NCI-H146 treated with DMSO at 0.1 percent for 48 hours (cell line): ENCODE measurements around the gene FRMD3.
A peak's percentile ranks its signal among the peaks of the same experiment; 100 is the strongest.

Experiments used
- DNase-seq: peaks from one replicate; lab custom pipeline; 2025; ENCODE audit not compliant: unreplicated experiment; lab: John Stamatoyannopoulos, UW

The FRMD3 gene

GRCh38 chr9:83475741-83476140 lies 62.5 kb downstream of the FRMD3 start:
- no peak for DNase-seq

- no peak for DNase-seq
These were observed 63.6 kb downstream of the FRMD3 start for GRCh38 chr9:83474631-83475030.

GRCh38 chr9:83473488-83473971 lies 64.7 kb downstream of the FRMD3 start:
- DNase-seq = no peak

GRCh38 chr9:83472764-83473163 lies 65.4 kb downstream of the FRMD3 start:
- DNase-seq = no peak

GRCh38 chr9:83472221-83472665 lies 66.0 kb downstream of the FRMD3 start:
- DNase-seq = peak; percentile 29

GRCh38 chr9:83471241-83471640 lies 67.0 kb downstream of the FRMD3 start:
- no peak for DNase-seq

- DNase-seq = no peak
These were observed 68.5 kb downstream of the FRMD3 start for GRCh38 chr9:83469722-83470121.

- no peak for DNase-seq
These were observed 69.4 kb downstream of the FRMD3 start for GRCh38 chr9:83468821-83469220.

- DNase-seq = no peak
These were observed 71.3 kb downstream of the FRMD3 start for GRCh38 chr9:83466877-83467276.

- no peak for DNase-seq
These were observed 71.8 kb downstream of the FRMD3 start for GRCh38 chr9:83466351-83466750.

GRCh38 chr9:83459830-83460229 lies 78.4 kb downstream of the FRMD3 start:
- DNase-seq = no peak

- no peak for DNase-seq
These were observed 79.7 kb downstream of the FRMD3 start for GRCh38 chr9:83458530-83458929.

- DNase-seq = no peak
These were observed 81.2 kb downstream of the FRMD3 start for GRCh38 chr9:83457005-83457404.

GRCh38 chr9:83456226-83456625 lies 82.0 kb downstream of the FRMD3 start:
- no peak for DNase-seq

- DNase-seq = no peak
These were observed 84.1 kb downstream of the FRMD3 start for GRCh38 chr9:83454076-83454475.

- DNase-seq = peak; percentile 50
These were observed 86.9 kb downstream of the FRMD3 start for GRCh38 chr9:83451308-83451707.

- no peak for DNase-seq
These were observed 88.2 kb downstream of the FRMD3 start for GRCh38 chr9:83449983-83450382.

GRCh38 chr9:83449166-83449565 lies 89.0 kb downstream of the FRMD3 start:
- no peak for DNase-seq

- no peak for DNase-seq
These were observed 89.6 kb downstream of the FRMD3 start for GRCh38 chr9:83448626-83449025.

- no peak for DNase-seq
These were observed 90.8 kb downstream of the FRMD3 start for GRCh38 chr9:83447351-83447750.

GRCh38 chr9:83445703-83446265 lies 92.4 kb downstream of the FRMD3 start:
- no peak for DNase-seq

GRCh38 chr9:83444110-83444509 lies 94.1 kb downstream of the FRMD3 start:
- no peak for DNase-seq

GRCh38 chr9:83441390-83441789 lies 96.8 kb downstream of the FRMD3 start:
- no peak for DNase-seq
